ENCODE measurements around the gene TMEM187. TPM values are rescaled to one million over a fixed set of nuclear protein-coding genes. Genes with fewer than 3 reads are reported as not detected.

Gene TMEM187
- total RNA-seq, 2 experiments from 2014 or later: 1.4 to 4.5 TPM

- BruUV-seq (replicated peaks): no TSS peak
- Histone ChIP-seq H3K9me2 (ENCODE audit: insufficient read depth, low read length) (no peaks in the 10 kb centered on the region), H3K4me1 (ENCODE audit: insufficient read depth, low read length, poor library complexity, severe bottlenecking) (peaks cover 38% of the 10 kb centered on the region), H4K20me1 (ENCODE audit: insufficient read depth, low read length) (no peaks in the 10 kb centered on the region), H3K36me3 (ENCODE audit: insufficient read depth, low read length) (peaks cover 13% of the 10 kb centered on the region), H3K27ac (ENCODE audit: low read depth, low read length, poor library complexity, severe bottlenecking) (peak overlapping the region; percentile 100), H2AFZ (ENCODE audit: low read length) (no peak overlapping the region), H3K4me3 (ENCODE audit: low read depth, low read length, poor library complexity, severe bottlenecking) (peak overlapping the region; percentile 99), H3K4me2 (ENCODE audit: low read length) (peak overlapping the region; percentile 100), H3K79me2 (ENCODE audit: insufficient read depth, low read depth, low read length) (peaks cover 30% of the 10 kb centered on the region; the same call in 1 of the 2 replicates), H3K9me3 (ENCODE audit: low read length) (no peaks in the 10 kb centered on the region)
- CTCF ChIA-PET (ENCODE audit: unreplicated experiment): interaction anchor here (0.5 to 1.4 kb wide), 5 partner anchors 10 to 393 kb away, joined by 3 to 11 read pairs (median 3); no protein-coding TSS in a partner anchor
- peak; percentile 76 for DNase-seq (ENCODE audit: low spot score)
- POLR2A ChIA-PET: interaction anchor here (0.6 to 2.4 kb wide), 6 partner anchors 10 to 204 kb away, joined by 3 to 33 read pairs (median 5); partner anchors contain the start of genes HCFC1, IDH3G, NAA10 and SSR4
- intact Hi-C loops (cut with micrococcal nuclease; ENCODE audit: unreplicated experiment): loop anchor here (1.0 to 10.0 kb wide), 3 partner anchors 23 to 450 kb away; partner anchors contain the start of genes EMD and FLNA
- TF ChIP-seq EZH2phosphoT487 (IDR thresholded peaks at IDR 0.05; ENCODE audit: borderline replicate concordance, low read depth, low read length): no peak
- TF ChIP-seq CTCF (conservative IDR thresholded peaks at IDR 0.05; ENCODE audit: low read length): peak; percentile 62
Measured at GRCh38 chrX:153924149-153924861, 48.2 kb upstream of the TMEM187 start.

GRCh38 chrX:153925387-153925738 lies 47.2 kb upstream of the TMEM187 start:
- TF ChIP-seq CTCF (conservative IDR thresholded peaks at IDR 0.05; ENCODE audit: low read length): no peak
- no peak for TF ChIP-seq EZH2phosphoT487 (IDR thresholded peaks at IDR 0.05; ENCODE audit: borderline replicate concordance, low read depth, low read length)
- no TSS peak for BruUV-seq (replicated peaks)
- H3K4me2 ChIP-seq (ENCODE audit: low read length): peak overlapping the region; percentile 100
- peak overlapping the region; percentile 99 for H3K4me3 ChIP-seq (ENCODE audit: low read depth, low read length, poor library complexity, severe bottlenecking)
- no peaks in the 10 kb centered on the region for H3K9me2 ChIP-seq (ENCODE audit: insufficient read depth, low read length)
- peaks cover 44% of the 10 kb centered on the region for H3K4me1 ChIP-seq (ENCODE audit: insufficient read depth, low read length, poor library complexity, severe bottlenecking)
- peak overlapping the region; percentile 100 for H3K27ac ChIP-seq (ENCODE audit: low read depth, low read length, poor library complexity, severe bottlenecking)
- ChIA-PET POLR2A (interaction anchor here (0.6 to 2.4 kb wide), 8 partner anchors 9 to 205 kb away, joined by 3 to 33 read pairs (median 4); partner anchors contain the start of genes HCFC1, IDH3G, NAA10 and SSR4), CTCF (ENCODE audit: unreplicated experiment) (interaction anchor here (1.2 to 1.4 kb wide), 3 partner anchors 22 to 44 kb away, joined by 3 to 11 read pairs (median 4); no protein-coding TSS in a partner anchor)
- DNase-seq (ENCODE audit: low spot score): peak; percentile 80
- no peaks in the 10 kb centered on the region for H4K20me1 ChIP-seq (ENCODE audit: insufficient read depth, low read length)
- no peak overlapping the region for H2AFZ ChIP-seq (ENCODE audit: low read length)
- H3K36me3 ChIP-seq (ENCODE audit: insufficient read depth, low read length): peaks cover 21% of the 10 kb centered on the region
- H3K79me2 ChIP-seq (ENCODE audit: insufficient read depth, low read depth, low read length): peaks cover 30% of the 10 kb centered on the region; the same call in 1 of the 2 replicates
- no peaks in the 10 kb centered on the region for H3K9me3 ChIP-seq (ENCODE audit: low read length)
- intact Hi-C loops (cut with micrococcal nuclease; ENCODE audit: unreplicated experiment): loop anchor here (1.0 to 10.0 kb wide), 2 partner anchors 131 to 449 kb away; partner anchors contain the start of genes EMD, FLNA, IDH3G and SSR4
